Ishikawa (cell line): Measurements from ENCODE around the gene RPS19.

Experiments used
- CEBPB ChIP-seq: IDR thresholded peaks from 2 replicates; pipeline ENCODE4 v1.6.1; 2012
- CREB1 ChIP-seq: IDR thresholded peaks from 2 replicates; pipeline ENCODE4 v1.6.1; 2012; ENCODE audit warnings: low read depth
- MAX ChIP-seq: IDR thresholded peaks from 2 replicates; pipeline ENCODE4 v1.6.1; 2012
- RAD21 ChIP-seq: IDR thresholded peaks from 2 replicates; pipeline ENCODE4 v1.6.1; 2012; ENCODE audit warnings: low read depth
- REST ChIP-seq: IDR thresholded peaks from 2 replicates; pipeline ENCODE4 v1.6.1; 2012; ENCODE audit warnings: low read depth, mild to moderate bottlenecking
- TAF1 ChIP-seq: IDR thresholded peaks from 2 replicates; pipeline ENCODE4 v1.6.1; 2012; ENCODE audit warnings: low read depth, mild to moderate bottlenecking
- TCF12 ChIP-seq: IDR thresholded peaks from 2 replicates; pipeline ENCODE4 v1.6.1; 2012; ENCODE audit warnings: low read depth
- YY1 ChIP-seq: IDR thresholded peaks from 2 replicates; pipeline ENCODE4 v1.6.1; 2012; ENCODE audit warnings: low read depth
- ZBTB7A ChIP-seq: IDR thresholded peaks from 2 replicates; pipeline ENCODE4 v1.6.1; 2012; ENCODE audit warnings: low read depth

GRCh38 chr19:41910992-41911888, 51.2 kb downstream of the RPS19 start:
- TF ChIP-seq REST (no peak), CREB1 (no peak), ZBTB7A (no peak), CEBPB (no peak), MAX (no peak), RAD21 (no peak), TAF1 (no peak), YY1 (no peak), TCF12 (no peak)
